GM15510 (cell line): ENCODE results near the gene RRBP1.

ENCODE experiments used
- POLR2A ChIP-seq: IDR thresholded peaks from 3 replicates; pipeline ENCODE4 v1.6.1; 2011; ENCODE audit warnings: borderline replicate concordance; ENCODE audit not compliant: insufficient read length; ENCODE audit errors: extremely low read depth

The RRBP1 gene

GRCh38 chr20:17633221-17633849 lies 48.7 kb downstream of the RRBP1 start:
- no peak for TF ChIP-seq POLR2A

- no peak for TF ChIP-seq POLR2A
Observed at GRCh38 chr20:17631576-17632319, 50.3 kb downstream of the RRBP1 start.

- TF ChIP-seq POLR2A = no peak
Observed at GRCh38 chr20:17630806-17631195, 51.2 kb downstream of the RRBP1 start.

- no peak for TF ChIP-seq POLR2A
Observed at GRCh38 chr20:17630151-17630805, 51.8 kb downstream of the RRBP1 start.

GRCh38 chr20:17629678-17630089 lies 52.4 kb downstream of the RRBP1 start:
- TF ChIP-seq POLR2A = no peak

GRCh38 chr20:17629025-17629424 lies 53.0 kb downstream of the RRBP1 start:
- no peak for TF ChIP-seq POLR2A

GRCh38 chr20:17628101-17628841 lies 53.8 kb downstream of the RRBP1 start:
- no peak for TF ChIP-seq POLR2A

- no peak for TF ChIP-seq POLR2A
Observed at GRCh38 chr20:17627101-17627955, 54.7 kb downstream of the RRBP1 start.

- no peak for TF ChIP-seq POLR2A
Observed at GRCh38 chr20:17626217-17627007, 55.6 kb downstream of the RRBP1 start.

GRCh38 chr20:17625246-17626051 lies 56.6 kb downstream of the RRBP1 start:
- no peak for TF ChIP-seq POLR2A

- no peak for TF ChIP-seq POLR2A
Observed at GRCh38 chr20:17624551-17625245, 57.3 kb downstream of the RRBP1 start.

GRCh38 chr20:17624070-17624469 lies 58.0 kb downstream of the RRBP1 start:
- no peak for TF ChIP-seq POLR2A

GRCh38 chr20:17622851-17623508 lies 59.1 kb downstream of the RRBP1 start:
- no peak for TF ChIP-seq POLR2A
